Keratinocyte (primary cell): ENCODE measurements around the gene KLHL29.

Experiments
- CTCF ChIP-seq, 3 experiments: IDR thresholded peaks in 1 of 3; conservative IDR thresholded peaks in 1 of 3; optimal IDR thresholded peaks in 1 of 3; 2 replicates in 2 of 3; 3 replicates in 1 of 3; pipeline versions ENCODE3 to v1.5.1; 2011; ENCODE audit warnings: low read length in 3 of 3, mild to moderate bottlenecking in 3 of 3, moderate library complexity in 2 of 3, control low read depth in 1 of 3, inconsistent platforms in 1 of 3; ENCODE audit not compliant: insufficient read depth in 2 of 3; ENCODE audit errors: extremely low read depth in 1 of 3
- EZH2 ChIP-seq: IDR thresholded peaks from one replicate; pipeline ENCODE4 v1.6.1; 2012; ENCODE audit warnings: inconsistent platforms, mild to moderate bottlenecking, low read length, moderate library complexity

- TF ChIP-seq EZH2 = no peak
- no peak for TF ChIP-seq CTCF (optimal IDR thresholded peaks at IDR 0.05 in 1 of 3, IDR thresholded peaks at IDR 0.05 in 1 of 3, conservative IDR thresholded peaks at IDR 0.05 in 1 of 3; ENCODE audit: extremely low read depth in 1 of 3, insufficient read depth in 2 of 3, low read length in 3 of 3)
Measured at GRCh38 chr2:23482607-23483006, 97.6 kb downstream of the KLHL29 start.
